Measurements from ENCODE around the gene MSH5.

DNA sequence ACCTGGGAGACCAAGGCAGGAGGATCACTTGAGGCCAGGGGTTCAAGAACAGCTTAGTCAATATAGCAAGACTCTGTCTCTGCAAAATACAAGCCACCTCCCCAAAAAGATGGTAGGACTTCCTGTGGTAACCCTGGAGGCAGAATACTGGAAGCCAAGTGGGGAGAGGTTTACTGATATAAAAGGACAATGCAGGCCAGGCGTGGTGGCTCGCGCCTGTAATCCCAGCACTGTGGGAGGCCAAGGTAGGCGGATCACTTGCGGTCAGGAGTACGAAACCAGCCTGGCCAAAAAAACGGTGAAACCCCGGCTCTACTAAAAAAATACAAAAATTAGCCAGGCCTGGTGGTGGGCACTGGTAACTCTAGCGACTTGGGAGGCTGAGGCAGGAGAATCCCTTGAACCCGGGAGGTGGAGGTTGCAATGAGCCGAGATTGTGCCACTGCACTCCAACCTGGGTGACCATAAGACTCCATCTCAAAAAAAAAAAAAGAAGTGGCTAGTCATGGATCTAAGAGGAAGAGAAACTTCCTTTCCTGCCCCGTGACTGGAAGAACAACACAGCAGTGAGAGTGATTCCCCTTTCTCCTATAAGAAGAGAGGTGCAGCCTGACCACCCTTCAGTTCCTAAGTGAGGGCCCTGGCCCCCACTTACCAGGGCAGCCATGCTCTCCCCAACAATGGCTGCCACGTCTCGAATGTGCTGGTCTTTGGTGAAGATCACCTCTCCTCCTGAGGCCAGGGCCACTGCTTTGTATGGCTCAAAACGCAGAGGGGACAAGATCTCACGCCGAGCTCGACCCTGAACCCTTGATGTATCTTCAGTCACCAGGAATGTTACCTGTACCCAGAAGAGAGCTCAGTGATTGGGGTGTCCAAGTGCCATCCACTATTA, 28.8 kb downstream of the MSH5 start:
- TF ChIP-seq POLR2A (IDR thresholded peaks at IDR 0.05): no peak
- TF ChIP-seq, protein P1, sequence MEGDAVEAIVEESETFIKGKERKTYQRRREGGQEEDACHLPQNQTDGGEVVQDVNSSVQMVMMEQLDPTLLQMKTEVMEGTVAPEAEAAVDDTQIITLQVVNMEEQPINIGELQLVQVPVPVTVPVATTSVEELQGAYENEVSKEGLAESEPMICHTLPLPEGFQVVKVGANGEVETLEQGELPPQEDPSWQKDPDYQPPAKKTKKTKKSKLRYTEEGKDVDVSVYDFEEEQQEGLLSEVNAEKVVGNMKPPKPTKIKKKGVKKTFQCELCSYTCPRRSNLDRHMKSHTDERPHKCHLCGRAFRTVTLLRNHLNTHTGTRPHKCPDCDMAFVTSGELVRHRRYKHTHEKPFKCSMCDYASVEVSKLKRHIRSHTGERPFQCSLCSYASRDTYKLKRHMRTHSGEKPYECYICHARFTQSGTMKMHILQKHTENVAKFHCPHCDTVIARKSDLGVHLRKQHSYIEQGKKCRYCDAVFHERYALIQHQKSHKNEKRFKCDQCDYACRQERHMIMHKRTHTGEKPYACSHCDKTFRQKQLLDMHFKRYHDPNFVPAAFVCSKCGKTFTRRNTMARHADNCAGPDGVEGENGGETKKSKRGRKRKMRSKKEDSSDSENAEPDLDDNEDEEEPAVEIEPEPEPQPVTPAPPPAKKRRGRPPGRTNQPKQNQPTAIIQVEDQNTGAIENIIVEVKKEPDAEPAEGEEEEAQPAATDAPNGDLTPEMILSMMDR (IDR thresholded peaks at IDR 0.05): no peak

All from ovary (tissue), 3 donors.